Dermis blood vessel endothelial cell (primary cell): ENCODE results near the gene WSCD2. TPM values are rescaled to one million over a fixed set of nuclear protein-coding genes. Genes with fewer than 3 reads are reported as not detected.

Source experiments
- DNase-seq: peaks from one replicate; pipeline ENCODE4 v3.0.0; 2010
- total RNA-seq: library from RNA; depleted of rRNA; stranded (reverse); fragments of >200 nt; gene quantifications from 2 replicates; pipeline ENCODE4 v1.2.3, GENCODE V29; 2014

WSCD2 gene
- total RNA-seq, 1 donor from 2014 or later: not detected

GRCh38 chr12:108270849-108271143 lies 141.7 kb downstream of the WSCD2 start:
- DNase-seq: no peak

GRCh38 chr12:108271951-108272872 lies 143.1 kb downstream of the WSCD2 start:
- DNase-seq: no peak

GRCh38 chr12:108273217-108273616 lies 144.1 kb downstream of the WSCD2 start:
- no peak for DNase-seq

- DNase-seq: no peak
Observed at GRCh38 chr12:108277613-108278012, 148.5 kb downstream of the WSCD2 start.

- no peak for DNase-seq
Observed at GRCh38 chr12:108282160-108282559, 153.1 kb downstream of the WSCD2 start.

GRCh38 chr12:108282676-108283075 lies 153.6 kb downstream of the WSCD2 start:
- DNase-seq: peak; percentile 62

- DNase-seq: no peak
Observed at GRCh38 chr12:108284163-108284562, 155.1 kb downstream of the WSCD2 start.

GRCh38 chr12:108285016-108285415 lies 155.9 kb downstream of the WSCD2 start:
- no peak for DNase-seq

- DNase-seq: no peak
Observed at GRCh38 chr12:108287227-108287626, 158.1 kb downstream of the WSCD2 start.

- no peak for DNase-seq
Observed at GRCh38 chr12:108289350-108290161, 160.5 kb downstream of the WSCD2 start.

- DNase-seq: peak; percentile 20
Observed at GRCh38 chr12:108295641-108296040, 166.6 kb downstream of the WSCD2 start.

GRCh38 chr12:108296945-108297344 lies 167.9 kb downstream of the WSCD2 start:
- DNase-seq: peak; percentile 66

GRCh38 chr12:108297424-108297823 lies 168.3 kb downstream of the WSCD2 start:
- no peak for DNase-seq

GRCh38 chr12:108297895-108298760 lies 169.0 kb downstream of the WSCD2 start:
- no peak for DNase-seq

GRCh38 chr12:108298761-108299275 lies 169.7 kb downstream of the WSCD2 start:
- no peak for DNase-seq

- DNase-seq: no peak
Observed at GRCh38 chr12:108299516-108299915, 170.4 kb downstream of the WSCD2 start.

Other genes with a start within 250 kb of the WSCD2 start
- 0.19 and 1.0 TPM in 2 replicates for gene CMKLR1, start 210.0 kb downstream of the WSCD2 start, total RNA-seq